HG03342 (cell line): ENCODE data around the gene MRPL52.
"Not testable (repeated sequence)": the region's sequence is repeated elsewhere in the genome, so short reads cannot be mapped to it uniquely, and the experiment has no call there.

Source experiments
- ATAC-seq: cut with Tn5 transposase; IDR thresholded peaks from one replicate; pipeline ENCODE4 v1.9.1; 2021; ENCODE audit warnings: mild to moderate bottlenecking, moderate library complexity; ENCODE audit not compliant: unreplicated experiment

The MRPL52 gene

DNA sequence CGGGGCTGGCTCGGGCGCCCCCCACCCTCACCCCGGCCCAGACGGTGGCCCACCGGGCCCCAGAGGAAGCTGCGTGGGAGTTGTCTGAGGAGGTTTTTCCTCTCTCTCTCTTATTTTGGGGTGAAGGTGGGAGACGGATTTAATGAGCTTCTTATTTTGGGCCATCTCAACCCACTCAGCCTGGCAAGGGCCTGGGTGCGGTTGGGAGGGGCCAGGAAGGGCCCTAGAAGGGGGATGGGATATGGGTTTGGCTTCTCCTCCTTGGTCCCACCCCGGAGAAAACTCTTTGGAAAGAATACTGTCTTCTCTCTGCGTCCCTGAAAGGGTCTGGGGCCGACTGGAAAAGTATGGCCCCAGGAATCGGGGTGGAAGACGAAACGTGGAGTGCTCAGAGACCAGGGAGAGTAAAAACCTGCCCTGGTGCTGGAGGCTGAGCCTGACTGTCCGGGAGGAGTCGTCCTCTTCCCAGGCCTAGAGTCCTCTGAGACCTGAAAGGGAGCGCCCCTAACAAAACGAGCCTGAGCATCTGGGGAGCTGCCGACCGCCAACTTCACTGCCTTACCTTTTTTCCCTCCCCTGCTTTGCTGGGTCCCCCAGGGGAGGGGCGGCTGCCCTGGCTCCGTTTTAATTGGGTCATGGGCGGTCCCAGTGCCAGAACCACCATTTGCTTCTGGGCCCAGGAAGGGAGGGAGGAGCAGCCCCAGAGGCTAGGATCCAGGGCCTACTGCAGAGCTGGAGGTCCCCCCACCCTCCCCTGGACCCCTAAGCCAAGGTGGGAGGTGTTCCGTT, 8.3 kb downstream of the MRPL52 start:
- ATAC-seq = no peak

DNA sequence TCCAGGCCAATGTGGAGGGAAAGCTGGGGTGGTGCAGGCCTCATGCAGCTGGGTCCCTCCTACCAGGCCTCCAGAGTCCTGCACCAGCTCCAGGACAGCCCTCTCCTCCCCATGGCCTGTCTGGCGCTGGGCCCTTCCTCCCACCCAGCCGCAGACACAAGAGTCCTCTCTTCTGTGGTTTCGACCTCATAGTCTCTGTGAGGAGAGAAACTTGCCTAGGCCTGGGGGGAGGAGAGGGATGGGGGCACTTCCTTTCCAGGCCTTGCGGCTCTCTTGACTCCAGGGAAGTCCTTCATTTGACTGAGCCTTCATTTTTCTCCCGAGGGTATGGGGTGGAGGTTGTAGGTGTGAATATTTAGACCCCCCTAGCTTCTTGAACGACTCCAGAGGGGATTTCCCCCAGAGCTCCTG, 8.9 kb downstream of the MRPL52 start:
- ATAC-seq = no peak

DNA sequence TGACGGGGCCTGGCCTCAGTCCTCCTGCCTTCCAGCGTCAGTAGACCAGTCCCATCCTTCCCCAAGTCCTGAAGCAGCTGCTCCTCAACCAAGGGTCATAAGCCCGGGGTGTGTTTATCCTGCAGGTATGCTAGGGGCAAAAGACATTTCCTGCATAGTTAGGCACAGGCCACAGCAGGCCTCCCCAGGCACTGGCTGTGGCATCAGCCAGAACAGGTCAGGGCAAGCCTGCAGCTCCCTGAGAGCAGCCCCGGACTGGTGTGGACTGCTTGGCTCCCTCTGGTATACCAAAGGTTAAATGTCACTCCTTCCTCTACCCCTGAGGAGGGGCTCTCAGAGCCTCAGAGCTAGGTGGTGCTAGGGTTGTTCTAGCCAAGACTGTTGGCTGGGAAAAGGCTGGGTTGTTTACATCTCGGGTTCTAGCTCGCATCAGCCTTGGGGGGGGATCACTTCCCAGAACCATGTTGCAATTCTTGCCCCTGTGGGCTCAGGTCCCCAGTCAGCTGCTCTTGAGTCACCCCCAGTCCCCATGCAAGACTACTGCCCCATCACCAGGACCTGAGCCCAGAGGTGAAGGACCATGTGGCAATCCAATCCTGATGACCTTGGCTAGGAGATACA, 9.6 kb downstream of the MRPL52 start:
- no peak for ATAC-seq

DNA sequence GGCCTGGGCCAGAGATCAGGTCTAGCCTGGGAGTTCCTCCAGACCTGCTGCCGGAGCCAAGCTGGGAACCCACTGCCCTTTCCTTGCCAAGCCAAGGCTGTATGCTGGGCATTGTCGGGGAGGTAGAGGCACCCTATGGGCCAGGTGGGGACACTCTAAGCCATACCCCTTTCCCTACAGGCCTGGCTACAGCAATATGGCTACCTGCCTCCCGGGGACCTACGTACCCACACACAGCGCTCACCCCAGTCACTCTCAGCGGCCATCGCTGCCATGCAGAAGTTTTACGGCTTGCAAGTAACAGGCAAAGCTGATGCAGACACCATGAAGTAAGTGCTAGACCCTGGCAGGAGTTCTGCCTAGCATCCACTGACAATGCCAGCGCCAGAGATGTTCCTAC, 11.6 kb downstream of the MRPL52 start:
- ATAC-seq = no peak

DNA sequence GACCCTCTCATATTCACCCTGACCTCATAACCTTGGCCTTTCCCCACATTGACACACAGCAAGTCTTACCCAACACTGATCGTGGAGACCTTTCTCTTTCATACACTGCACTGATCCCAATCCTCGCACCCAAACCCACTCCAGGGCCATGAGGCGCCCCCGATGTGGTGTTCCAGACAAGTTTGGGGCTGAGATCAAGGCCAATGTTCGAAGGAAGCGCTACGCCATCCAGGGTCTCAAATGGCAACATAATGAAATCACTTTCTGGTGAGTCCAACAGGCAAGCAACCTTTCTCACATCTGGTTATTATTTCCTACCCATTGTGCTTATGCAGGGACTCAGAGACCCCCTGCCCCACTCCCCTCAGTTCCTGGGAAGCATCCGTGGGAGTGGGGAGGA, 12.1 kb downstream of the MRPL52 start:
- ATAC-seq = no peak

DNA sequence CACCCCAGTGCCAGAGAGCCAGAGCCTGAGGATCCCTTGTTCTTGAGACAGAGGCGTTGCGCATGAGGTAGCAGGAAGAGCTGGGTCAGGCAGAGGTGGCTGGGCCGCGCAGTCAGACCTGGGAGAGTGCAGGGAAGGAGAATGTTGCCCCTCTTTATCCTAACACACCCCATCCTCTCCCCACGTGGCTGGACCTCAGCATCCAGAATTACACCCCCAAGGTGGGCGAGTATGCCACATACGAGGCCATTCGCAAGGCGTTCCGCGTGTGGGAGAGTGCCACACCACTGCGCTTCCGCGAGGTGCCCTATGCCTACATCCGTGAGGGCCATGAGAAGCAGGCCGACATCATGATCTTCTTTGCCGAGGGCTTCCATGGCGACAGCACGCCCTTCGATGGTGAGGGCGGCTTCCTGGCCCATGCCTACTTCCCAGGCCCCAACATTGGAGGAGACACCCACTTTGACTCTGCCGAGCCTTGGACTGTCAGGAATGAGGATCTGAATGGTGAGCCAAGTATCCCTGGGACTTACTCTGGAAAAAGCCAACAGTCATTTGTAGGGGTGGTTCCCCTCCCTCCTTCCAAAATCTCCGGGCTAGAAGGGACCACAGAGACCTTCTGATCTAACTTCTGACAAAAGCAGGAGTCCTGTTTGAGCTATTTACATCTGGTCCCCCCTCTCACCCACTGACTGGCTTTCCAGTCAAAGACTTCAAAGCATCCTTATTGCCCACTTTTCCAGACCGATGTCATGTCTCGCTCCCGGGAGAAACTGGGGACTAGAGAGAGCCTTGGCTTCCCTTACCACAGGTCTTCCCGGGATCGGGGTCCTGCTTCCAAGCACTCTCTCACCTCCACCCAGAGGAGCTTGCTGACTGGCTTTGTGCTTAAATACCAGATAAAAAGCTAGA, 12.8 kb downstream of the MRPL52 start:
- no peak for ATAC-seq

DNA sequence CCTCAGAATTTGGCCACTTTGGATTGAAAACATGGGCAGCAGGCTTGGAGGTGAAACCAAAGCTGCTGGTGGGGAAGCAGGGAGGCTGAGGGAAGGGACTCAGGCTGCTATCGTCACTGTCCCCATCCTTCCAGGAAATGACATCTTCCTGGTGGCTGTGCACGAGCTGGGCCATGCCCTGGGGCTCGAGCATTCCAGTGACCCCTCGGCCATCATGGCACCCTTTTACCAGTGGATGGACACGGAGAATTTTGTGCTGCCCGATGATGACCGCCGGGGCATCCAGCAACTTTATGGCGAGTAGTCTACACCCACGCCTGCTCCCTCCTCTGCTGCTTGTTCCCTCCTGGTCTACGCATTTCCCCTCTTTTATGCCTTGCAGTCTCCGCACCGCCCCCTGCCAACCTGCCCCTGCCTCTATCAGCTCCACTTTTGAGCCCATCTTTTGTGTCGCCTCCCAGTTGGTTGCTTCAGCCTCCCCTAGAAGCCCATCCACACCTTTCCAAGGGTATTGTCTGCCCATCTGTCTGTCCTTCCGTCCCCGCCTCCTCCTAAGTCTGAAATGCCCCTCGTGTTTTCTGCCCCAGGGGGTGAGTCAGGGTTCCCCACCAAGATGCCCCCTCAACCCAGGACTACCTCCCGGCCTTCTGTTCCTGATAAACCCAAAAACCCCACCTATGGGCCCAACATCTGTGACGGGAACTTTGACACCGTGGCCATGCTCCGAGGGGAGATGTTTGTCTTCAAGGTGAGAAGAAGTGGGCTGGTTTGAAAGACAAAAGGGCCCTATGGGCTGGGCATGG, 13.6 kb downstream of the MRPL52 start:
- no peak for ATAC-seq

DNA sequence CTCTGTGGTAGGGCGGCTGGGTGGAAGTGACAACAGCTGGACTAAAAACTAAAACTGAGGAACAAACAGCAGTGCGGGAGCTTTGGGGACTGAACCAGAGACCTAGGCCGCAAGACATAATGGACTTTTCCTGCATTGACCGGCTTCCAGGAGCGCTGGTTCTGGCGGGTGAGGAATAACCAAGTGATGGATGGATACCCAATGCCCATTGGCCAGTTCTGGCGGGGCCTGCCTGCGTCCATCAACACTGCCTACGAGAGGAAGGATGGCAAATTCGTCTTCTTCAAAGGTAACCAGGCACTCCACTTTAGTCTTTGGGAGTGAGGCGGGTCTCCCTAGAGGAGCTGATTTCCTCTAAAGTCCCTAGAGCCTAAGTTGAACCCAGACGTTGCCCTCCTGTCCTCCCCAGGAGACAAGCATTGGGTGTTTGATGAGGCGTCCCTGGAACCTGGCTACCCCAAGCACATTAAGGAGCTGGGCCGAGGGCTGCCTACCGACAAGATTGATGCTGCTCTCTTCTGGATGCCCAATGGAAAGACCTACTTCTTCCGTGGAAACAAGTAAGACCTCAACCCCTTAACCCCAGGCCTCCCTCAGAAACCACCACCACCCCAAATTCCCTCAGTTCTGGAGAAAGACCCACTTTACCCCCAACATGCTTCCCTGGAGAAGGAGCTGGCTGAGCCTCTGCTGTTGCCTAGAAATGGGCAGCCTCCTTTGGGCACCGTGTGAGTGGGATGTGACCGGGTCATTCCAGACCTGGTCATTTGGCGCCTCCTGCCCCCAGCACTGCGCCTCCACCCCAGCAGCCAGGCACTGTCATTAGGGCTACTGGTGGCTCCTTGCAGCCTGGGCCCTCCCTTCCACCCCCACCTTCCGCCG, 14.8 kb downstream of the MRPL52 start:
- no peak for ATAC-seq

DNA sequence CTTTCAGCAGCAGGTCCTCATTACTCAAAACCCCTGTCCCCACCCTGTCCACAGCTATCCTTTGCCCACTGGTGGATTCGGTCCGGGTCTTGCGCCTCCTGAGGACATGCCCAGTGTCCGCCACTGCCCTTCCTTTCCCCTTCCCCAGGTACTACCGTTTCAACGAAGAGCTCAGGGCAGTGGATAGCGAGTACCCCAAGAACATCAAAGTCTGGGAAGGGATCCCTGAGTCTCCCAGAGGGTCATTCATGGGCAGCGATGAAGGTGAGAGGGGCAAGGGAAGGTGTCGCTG, 15.4 kb downstream of the MRPL52 start:
- no peak for ATAC-seq

DNA sequence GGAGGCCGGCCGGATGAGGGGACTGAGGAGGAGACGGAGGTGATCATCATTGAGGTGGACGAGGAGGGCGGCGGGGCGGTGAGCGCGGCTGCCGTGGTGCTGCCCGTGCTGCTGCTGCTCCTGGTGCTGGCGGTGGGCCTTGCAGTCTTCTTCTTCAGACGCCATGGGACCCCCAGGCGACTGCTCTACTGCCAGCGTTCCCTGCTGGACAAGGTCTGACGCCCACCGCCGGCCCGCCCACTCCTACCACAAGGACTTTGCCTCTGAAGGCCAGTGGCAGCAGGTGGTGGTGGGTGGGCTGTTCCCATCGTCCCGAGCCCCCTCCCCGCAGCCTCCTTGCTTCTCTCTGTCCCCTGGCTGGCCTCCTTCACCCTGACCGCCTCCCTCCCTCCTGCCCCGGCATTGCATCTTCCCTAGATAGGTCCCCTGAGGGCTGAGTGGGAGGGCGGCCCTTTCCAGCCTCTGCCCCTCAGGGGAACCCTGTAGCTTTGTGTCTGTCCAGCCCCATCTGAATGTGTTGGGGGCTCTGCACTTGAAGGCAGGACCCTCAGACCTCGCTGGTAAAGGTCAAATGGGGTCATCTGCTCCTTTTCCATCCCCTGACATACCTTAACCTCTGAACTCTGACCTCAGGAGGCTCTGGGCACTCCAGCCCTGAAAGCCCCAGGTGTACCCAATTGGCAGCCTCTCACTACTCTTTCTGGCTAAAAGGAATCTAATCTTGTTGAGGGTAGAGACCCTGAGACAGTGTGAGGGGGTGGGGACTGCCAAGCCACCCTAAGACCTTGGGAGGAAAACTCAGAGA, 16.3 kb downstream of the MRPL52 start:
- no peak for ATAC-seq

DNA sequence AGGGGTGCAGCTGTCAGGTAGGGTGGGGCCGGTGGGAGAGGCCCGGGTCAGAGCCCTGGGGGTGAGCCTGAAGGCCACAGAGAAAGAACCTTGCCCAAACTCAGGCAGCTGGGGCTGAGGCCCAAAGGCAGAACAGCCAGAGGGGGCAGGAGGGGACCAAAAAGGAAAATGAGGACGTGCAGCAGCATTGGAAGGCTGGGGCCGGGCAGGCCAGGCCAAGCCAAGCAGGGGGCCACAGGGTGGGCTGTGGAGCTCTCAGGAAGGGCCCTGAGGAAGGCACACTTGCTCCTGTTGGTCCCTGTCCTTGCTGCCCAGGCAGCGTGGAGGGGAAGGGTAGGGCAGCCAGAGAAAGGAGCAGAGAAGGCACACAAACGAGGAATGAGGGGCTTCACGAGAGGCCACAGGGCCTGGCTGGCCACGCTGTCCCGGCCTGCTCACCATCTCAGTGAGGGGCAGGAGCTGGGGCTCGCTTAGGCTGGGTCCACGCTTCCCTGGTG, 17.2 kb downstream of the MRPL52 start:
- ATAC-seq = no peak

DNA sequence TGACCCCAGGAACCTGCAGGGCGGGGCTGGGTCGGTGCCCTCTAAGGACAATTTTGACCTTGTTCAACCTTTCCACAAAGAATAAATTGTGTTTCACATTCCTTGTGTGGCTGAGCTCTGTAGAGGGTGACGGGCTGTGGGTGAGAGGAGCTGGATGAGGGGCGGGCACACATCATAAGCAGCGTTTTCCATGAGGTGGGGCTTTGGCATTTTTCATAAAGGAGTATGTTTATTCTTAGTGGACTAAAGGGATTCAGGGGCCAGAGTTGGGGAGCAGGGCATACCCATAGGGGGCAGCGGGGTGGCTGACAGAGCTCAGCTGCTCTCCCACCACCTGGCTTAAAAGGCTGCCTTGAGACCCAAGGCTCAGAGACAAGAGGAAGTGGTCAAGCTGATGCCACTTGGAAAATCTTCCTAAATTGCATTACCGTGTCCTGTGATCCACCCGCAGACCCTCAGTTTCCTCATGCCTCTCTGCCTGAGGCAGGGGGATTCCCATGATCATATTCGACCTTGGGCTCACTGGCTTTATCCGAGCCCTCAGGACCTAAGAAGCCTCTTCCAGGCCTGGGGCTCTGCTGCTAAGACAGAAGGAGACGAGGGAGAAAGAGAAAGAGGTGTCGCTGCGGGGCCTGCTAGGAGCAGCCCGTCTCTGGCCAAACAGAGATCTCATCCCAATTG, 18.1 kb downstream of the MRPL52 start:
- ATAC-seq = no peak

DNA sequence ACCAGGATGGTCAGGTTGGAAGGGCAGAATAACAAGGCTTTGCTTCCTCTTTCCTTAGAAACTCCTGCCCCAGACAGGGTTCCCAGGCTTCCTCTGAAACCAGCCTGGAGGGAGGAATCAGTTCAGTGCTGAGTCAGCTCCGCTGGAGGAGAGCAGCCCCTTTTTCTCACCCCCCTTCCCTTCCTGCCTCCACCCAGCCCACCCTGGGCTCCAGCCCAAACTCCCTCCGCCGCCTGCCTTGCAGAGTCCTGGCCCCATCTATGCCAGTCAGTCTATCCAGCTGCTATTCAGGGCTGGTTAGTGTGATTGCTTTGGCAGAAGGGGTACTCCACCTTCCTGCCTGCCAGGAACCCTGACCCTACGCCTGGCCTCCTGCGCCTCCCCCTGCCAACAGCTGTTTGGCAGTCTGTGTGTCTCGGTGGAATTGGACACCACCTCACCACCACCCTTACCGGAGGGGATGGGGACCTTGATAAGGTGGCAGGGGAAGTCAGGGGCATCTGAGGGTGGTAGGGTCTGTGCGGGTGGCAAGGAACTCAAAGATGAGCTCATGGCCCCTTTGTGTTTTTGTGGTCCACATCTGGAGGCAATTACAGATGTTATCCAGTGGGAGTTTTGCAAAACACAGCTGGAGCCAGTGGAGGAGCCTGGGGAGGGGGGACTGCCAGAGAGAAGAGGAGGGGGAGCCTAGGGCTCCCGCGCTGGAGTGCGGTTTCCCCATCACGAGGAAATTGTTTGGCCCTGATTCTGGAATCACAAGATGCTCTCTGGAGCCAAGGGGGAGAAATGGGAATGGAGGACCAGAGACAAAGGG, 18.9 kb downstream of the MRPL52 start:
- ATAC-seq = no peak

DNA sequence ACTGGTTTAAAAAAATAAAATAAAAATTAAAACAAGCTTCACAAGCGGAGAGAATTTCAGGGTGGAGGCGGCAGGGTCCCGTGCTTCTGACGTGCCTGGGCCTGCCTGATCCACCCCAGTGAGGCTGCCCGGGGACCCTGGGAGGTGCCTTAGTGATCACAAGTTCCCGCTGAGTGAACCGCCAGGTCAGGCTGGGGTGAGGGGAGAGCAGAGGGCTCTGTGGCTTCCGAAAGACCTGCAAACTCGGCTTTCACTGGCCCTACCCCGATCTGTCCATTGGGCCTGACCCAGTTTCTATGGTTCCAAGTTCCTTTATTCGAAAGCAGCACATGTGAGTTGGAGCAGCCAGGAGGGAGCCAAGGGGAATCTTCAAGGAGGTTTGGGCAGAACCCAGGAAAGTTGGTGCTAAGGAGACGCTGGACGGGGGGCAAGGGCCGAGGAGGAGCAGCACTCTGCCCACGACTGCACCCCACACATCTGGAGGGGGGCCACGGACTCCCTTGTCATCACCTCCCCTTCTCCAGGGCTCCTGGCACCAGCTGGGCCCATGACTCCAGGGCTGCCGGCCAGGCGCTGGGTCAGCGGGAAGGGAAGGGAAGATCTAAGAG, 19.6 kb downstream of the MRPL52 start:
- no peak for ATAC-seq

DNA sequence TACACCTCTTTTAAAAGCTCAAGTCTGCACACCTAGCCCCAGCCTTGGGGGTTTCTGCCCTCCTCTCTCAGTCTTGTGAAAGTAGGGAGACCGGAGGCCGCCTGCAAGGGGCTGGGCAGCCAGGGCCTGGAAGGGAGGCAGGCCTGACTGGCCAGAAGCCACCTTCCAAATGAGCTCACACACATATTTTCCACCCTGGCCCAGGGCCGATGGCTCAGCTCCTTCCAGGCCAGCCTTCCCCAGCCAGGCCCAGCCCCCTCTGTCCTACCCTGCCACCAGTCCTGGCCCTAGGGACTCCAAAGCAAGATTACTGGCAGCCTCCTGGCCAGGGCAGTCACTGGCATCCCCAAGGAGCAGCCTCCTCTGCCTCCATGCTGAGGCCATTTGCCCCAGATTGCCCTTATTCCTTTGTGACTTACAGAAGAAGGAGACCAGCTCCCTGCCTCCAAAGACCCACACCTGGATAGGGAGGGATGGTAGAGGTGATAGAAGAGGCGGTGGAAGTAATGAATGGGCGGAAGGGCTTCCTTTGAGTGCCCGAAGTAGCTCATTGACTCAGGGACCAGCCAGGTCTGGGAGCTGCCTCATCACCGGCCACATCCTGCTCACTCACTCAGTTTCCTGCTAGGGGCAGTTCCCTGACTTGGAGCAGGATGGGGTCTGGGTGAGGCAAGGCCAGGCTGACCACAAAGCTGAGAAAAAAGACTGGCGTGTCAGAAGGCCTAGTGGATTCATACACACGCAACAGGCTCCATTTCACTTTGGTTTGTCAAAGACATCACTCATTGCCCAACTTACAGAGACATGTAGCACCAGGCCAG, 21.5 kb downstream of the MRPL52 start:
- ATAC-seq = no peak

DNA sequence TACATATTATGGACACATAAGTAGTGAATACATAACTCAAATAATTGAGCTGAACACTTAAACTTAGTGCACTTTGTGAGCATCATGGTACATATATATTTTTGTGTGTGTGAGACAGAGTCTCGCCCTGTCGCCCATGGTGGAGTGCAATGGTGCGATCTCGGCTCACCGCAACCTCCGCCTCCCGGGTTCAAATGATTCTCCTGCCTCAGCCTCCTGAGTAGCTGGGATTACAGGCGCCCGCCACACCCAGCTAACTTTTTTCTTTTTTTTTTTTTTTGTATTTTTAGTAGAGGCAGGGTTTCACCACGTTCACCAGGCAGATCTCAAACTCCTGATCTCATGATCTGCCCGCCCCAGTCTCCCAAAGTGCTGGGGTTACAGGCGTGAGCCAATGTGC, 22.5 kb downstream of the MRPL52 start:
- ATAC-seq = not testable (repeated sequence)

DNA sequence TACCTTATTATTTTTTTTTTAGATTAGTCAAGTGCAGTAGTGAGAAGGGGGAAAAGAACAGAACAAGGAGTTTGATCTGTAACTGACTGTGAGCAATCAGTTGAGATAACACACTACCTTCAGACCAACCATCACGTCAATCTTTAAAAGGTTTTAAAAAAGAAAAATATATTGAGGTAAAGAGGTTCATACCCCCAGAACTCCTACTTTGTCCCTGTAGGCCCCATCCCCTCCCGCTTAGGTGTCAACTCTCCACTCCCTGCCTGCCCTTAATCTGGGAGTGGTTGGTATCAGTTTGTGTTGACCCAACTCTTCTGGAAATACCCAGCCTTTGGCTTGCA, 22.9 kb downstream of the MRPL52 start:
- ATAC-seq = no peak
